ENCODE measurements around the gene TRMO.

- no peak for TF ChIP-seq CTCF (IDR thresholded peaks at IDR 0.05; ENCODE audit: low read depth, low read length)
- no peak for TF ChIP-seq POLR2A (IDR thresholded peaks at IDR 0.05; ENCODE audit: extremely low read depth, insufficient read length)
- no peak for TF ChIP-seq MAX (IDR thresholded peaks at IDR 0.05; ENCODE audit: low read depth, low read length)
Observed at GRCh38 chr9:97866848-97867247, 55.5 kb downstream of the TRMO start.
